SK-N-SH (cell line): Measurements from ENCODE around the gene SLC7A11. TPM values are rescaled to one million over a fixed set of nuclear protein-coding genes. Genes with fewer than 3 reads are reported as not detected.

ENCODE experiments used
- CTCF ChIA-PET: fragments of 300-600, 350-600 bp; formaldehyde crosslinking; extraction: SDS; loops from one replicate; lab custom pipeline; 2021; lab: Yijun Ruan, JAX
- POLR2A ChIA-PET: fragments of 350-600 bp; sonication (Branson Sonifier 250); formaldehyde crosslinking; extraction: SDS; loops from one replicate; lab custom pipeline; 2020; ENCODE audit warnings: antibody characterized with exemption, inconsistent platforms; lab: Yijun Ruan, JAX
- DNase-seq: peaks from one replicate; pipeline ENCODE4 v3.0.0; 2012
- H2AFZ ChIP-seq: fragments of 200-600 bp; sonication (generic); 2 replicates; pipeline ENCODE4 v1.8.1; 2016; ENCODE audit warnings: antibody characterized with exemption, mild to moderate bottlenecking, low read depth
- H3F3A ChIP-seq: fragments of 200-600 bp; sonication (generic); replicated peaks from 2 replicates; pipeline ENCODE3; 2016; ENCODE audit warnings: antibody characterized with exemption, mild to moderate bottlenecking; ENCODE audit not compliant: insufficient read depth
- H3K27ac ChIP-seq, 2 experiments: fragments of 200-500 bp in 1 of 2; fragments of 200-600 bp in 1 of 2; sonication (Bioruptor generic) in 1 of 2; sonication (generic), shearing (Covaris generic) in 1 of 2; 2 replicates each; pipeline versions ENCODE4 v1.5.1 to v1.6.1; 2014 to 2016; ENCODE audit warnings: low read depth in 2 of 2, inconsistent platforms in 1 of 2, low read length in 1 of 2, mild to moderate bottlenecking in 1 of 2, mixed read lengths in 1 of 2
- H3K27me3 ChIP-seq: fragments of 200-600 bp; sonication (generic), shearing (Covaris generic); 2 replicates; pipeline ENCODE4 v1.6.1; 2016; ENCODE audit warnings: mixed run types; ENCODE audit not compliant: insufficient read depth
- H3K36me3 ChIP-seq, 2 experiments: fragments of 200-500 bp in 1 of 2; fragments of 200-600 bp in 1 of 2; sonication (Bioruptor generic) in 1 of 2; sonication (generic) in 1 of 2; replicated peaks in 1 of 2; 2 replicates each; pipeline versions ENCODE3 to v1.5.1; 2014 to 2016; ENCODE audit warnings: low read length in 1 of 2, mild to moderate bottlenecking in 1 of 2; ENCODE audit not compliant: insufficient read depth in 2 of 2, control insufficient read depth in 1 of 2
- H3K4me1 ChIP-seq, 2 experiments: fragments of 200-500 bp in 1 of 2; fragments of 200-600 bp in 1 of 2; sonication (Bioruptor generic) in 1 of 2; sonication (generic), shearing (Covaris generic) in 1 of 2; 2 replicates each; pipeline versions ENCODE4 v1.5.1 to v1.6.1; 2014 to 2016; ENCODE audit warnings: low read depth in 1 of 2, low read length in 1 of 2, mixed run types in 1 of 2; ENCODE audit not compliant: insufficient read depth in 2 of 2, control insufficient read depth in 1 of 2
- H3K4me2 ChIP-seq: fragments of 200-600 bp; sonication (generic), shearing (Covaris generic); 2 replicates; pipeline ENCODE4 v1.6.1; 2017; ENCODE audit warnings: mixed run types
- H3K4me3 ChIP-seq, 2 experiments: fragments of 200-500 bp in 1 of 2; fragments of 200-600 bp in 1 of 2; sonication (Bioruptor generic) in 1 of 2; sonication (generic), shearing (Covaris generic) in 1 of 2; 2 replicates each; pipeline versions ENCODE4 v1.5.1 to v1.8.1; 2014 to 2016; ENCODE audit warnings: low read depth in 2 of 2, inconsistent platforms in 1 of 2, low read length in 1 of 2, mild to moderate bottlenecking in 1 of 2, mixed read lengths in 1 of 2, moderate library complexity in 1 of 2
- H3K79me2 ChIP-seq: fragments of 200-600 bp; sonication (generic); 2 replicates; pipeline ENCODE4 v1.8.1; 2017; ENCODE audit warnings: mild to moderate bottlenecking; ENCODE audit not compliant: insufficient read depth
- H3K9ac ChIP-seq: fragments of 200-600 bp; sonication (generic); 2 replicates; pipeline ENCODE4 v1.6.1; 2017; ENCODE audit warnings: mixed run types
- H3K9me2 ChIP-seq: fragments of 200-600 bp; sonication (generic); 2 replicates; pipeline ENCODE4 v1.6.1; 2017; ENCODE audit warnings: mixed run types
- H3K9me3 ChIP-seq: fragments of 200-600 bp; sonication (generic); 2 replicates; pipeline ENCODE4 v1.6.1; 2017; ENCODE audit warnings: mixed run types, mild to moderate bottlenecking, moderate library complexity
- H4K20me1 ChIP-seq: fragments of 200-600 bp; sonication (generic); 2 replicates; pipeline ENCODE4 v1.6.1; 2017; ENCODE audit warnings: mild to moderate bottlenecking, mixed run types; ENCODE audit not compliant: insufficient read depth
- FOXJ3 ChIP-seq: sonication (generic); formaldehyde crosslinking; IDR thresholded peaks from 2 replicates; pipeline ENCODE4 v1.5.1; 2020; ENCODE audit warnings: mild to moderate bottlenecking, missing genetic modification reagents
- MEF2A ChIP-seq: IDR thresholded peaks from 2 replicates; pipeline ENCODE4 v1.4.0; 2012; ENCODE audit warnings: low read depth, borderline replicate concordance
- NFIC ChIP-seq: IDR thresholded peaks from 2 replicates; pipeline ENCODE4 v1.4.0; 2012; ENCODE audit warnings: borderline replicate concordance
- NRF1 ChIP-seq: IDR thresholded peaks from 2 replicates; pipeline ENCODE4 v1.6.1; 2012; ENCODE audit warnings: low read depth, mild to moderate bottlenecking, low read length
- POLR2AphosphoS5 ChIP-seq: IDR thresholded peaks from 2 replicates; pipeline ENCODE4 v1.6.1; 2012; ENCODE audit warnings: low read depth, low read length
- RAD21 ChIP-seq: IDR thresholded peaks from 2 replicates; pipeline ENCODE4 v1.6.1; 2012; ENCODE audit warnings: mild to moderate bottlenecking, low read length
- RCOR1 ChIP-seq: fragments of 150-350 bp; IDR thresholded peaks from 2 replicates; pipeline ENCODE4 v1.6.1; 2017; ENCODE audit warnings: antibody characterized with exemption, low read length
- SIN3A ChIP-seq: IDR thresholded peaks from 2 replicates; pipeline ENCODE4 v1.6.1; 2012; ENCODE audit warnings: low read depth, mild to moderate bottlenecking, low read length, moderate library complexity, borderline replicate concordance
- SMC3 ChIP-seq: IDR thresholded peaks from 2 replicates; pipeline ENCODE4 v1.6.1; 2012; ENCODE audit warnings: low read depth, low read length, improper control_type of control experiment
- YY1 ChIP-seq: IDR thresholded peaks from 2 replicates; pipeline ENCODE4 v1.4.0; 2012; ENCODE audit warnings: low read depth, mild to moderate bottlenecking
- WGBS: methylation state at CpG from one replicate; pipeline ENCODE4 v1.1.6; 2017; ENCODE audit warnings: low lambda C conversion rate; 5-methylcytosine and 5-hydroxymethylcytosine counted together
- polyA plus RNA-seq, 3 experiments: library from polyadenylated mRNA; depleted of rRNA; stranded (reverse); fragments of >200 nt; gene quantifications; 2 replicates each; pipeline ENCODE4 v1.2.3, GENCODE V29; 2012
- TF ChIP-seq, protein P1 (sequence below): IDR thresholded peaks from 2 replicates; pipeline ENCODE4 v1.6.1; 2012; ENCODE audit warnings: mild to moderate bottlenecking, low read depth, low read length, moderate library complexity
- TF ChIP-seq, protein P2 (sequence below): fragments of 150-350 bp; IDR thresholded peaks from 2 replicates; pipeline ENCODE4 v1.6.1; 2017; ENCODE audit warnings: antibody characterized with exemption, low read length, low read depth, borderline replicate concordance
- TF ChIP-seq, protein P3 (sequence below): fragments of 200-600 bp; sonication (generic); IDR thresholded peaks from 2 replicates; pipeline ENCODE4 v1.6.1; 2017; ENCODE audit warnings: antibody characterized with exemption, mild to moderate bottlenecking, moderate library complexity
- TF ChIP-seq, protein P4 (sequence below): IDR thresholded peaks from 2 replicates; pipeline ENCODE4 v1.4.0; 2012; ENCODE audit warnings: low read depth, borderline replicate concordance

Gene SLC7A11
- polyA plus RNA-seq, 1 of the 3 experiments (the other 2 are of a cell fraction) = 3.1 TPM

DNA sequence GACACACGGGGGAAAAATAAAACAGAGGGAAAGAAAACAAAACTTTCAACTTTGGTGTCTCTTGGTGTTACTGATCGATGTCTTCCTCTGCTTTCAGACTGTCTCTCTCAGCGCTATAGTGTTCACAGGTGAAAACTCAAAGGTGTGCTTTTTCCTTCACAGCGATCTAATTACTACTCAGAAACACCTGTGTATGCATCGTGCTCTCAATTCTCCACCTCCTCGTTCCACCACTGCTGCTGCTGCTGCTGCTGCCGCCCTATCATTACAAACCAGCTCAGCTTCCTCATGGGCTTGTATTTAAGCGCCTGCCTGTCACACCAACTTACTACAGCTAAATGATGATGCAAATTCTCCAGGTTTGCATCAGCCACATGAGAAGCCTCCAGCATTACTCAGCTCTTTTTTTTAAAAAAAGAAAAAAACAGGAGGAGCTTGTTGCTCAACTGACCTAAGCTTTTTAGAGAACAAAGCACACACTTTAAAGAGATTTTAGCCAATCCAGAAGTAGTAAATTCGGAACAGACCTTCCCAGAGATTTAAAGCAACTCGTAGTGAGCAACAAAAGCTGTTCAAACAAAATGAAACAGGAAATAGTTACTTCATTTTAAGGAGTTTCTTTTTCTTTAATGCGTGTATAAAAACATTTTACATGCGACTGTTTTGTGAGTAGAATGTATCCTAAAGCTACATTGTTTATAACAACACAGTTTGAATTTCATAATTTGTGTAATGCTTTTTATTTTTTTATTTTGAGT is at the start of gene SLC7A11 (continued):
- TF ChIP-seq, protein P1, sequence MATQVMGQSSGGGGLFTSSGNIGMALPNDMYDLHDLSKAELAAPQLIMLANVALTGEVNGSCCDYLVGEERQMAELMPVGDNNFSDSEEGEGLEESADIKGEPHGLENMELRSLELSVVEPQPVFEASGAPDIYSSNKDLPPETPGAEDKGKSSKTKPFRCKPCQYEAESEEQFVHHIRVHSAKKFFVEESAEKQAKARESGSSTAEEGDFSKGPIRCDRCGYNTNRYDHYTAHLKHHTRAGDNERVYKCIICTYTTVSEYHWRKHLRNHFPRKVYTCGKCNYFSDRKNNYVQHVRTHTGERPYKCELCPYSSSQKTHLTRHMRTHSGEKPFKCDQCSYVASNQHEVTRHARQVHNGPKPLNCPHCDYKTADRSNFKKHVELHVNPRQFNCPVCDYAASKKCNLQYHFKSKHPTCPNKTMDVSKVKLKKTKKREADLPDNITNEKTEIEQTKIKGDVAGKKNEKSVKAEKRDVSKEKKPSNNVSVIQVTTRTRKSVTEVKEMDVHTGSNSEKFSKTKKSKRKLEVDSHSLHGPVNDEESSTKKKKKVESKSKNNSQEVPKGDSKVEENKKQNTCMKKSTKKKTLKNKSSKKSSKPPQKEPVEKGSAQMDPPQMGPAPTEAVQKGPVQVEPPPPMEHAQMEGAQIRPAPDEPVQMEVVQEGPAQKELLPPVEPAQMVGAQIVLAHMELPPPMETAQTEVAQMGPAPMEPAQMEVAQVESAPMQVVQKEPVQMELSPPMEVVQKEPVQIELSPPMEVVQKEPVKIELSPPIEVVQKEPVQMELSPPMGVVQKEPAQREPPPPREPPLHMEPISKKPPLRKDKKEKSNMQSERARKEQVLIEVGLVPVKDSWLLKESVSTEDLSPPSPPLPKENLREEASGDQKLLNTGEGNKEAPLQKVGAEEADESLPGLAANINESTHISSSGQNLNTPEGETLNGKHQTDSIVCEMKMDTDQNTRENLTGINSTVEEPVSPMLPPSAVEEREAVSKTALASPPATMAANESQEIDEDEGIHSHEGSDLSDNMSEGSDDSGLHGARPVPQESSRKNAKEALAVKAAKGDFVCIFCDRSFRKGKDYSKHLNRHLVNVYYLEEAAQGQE = no peak
- TF ChIP-seq, all 33 proteins: peak for 16

DNA sequence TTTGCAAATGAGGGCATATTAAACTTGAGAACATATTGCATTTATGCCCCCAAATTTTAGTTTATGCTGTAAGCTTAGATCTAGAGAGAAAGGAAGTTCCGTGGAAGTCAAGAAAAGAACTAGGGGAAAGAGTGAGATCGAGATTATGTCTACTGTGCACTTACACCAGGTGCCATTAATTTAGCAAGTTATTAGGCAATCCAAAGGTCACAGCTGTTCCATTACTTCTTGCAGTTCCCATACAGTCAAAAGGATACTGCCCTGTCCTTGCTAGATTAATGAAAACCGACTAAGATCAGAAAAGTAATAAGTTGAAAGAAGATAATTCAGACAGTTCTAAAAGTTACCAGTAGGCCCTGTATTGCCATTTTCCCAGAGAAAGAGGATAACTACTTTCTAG is 49.3 kb upstream of the SLC7A11 start:
- Histone ChIP-seq H3K27me3 (no peaks in the 10 kb centered on the region), H3K4me1 (no peaks in the 10 kb centered on the region), H3K9me3 (no peaks in the 10 kb centered on the region), H3K27ac (no peak overlapping the region), H3K79me2 (no peaks in the 10 kb centered on the region), H3K4me2 (no peak overlapping the region), H3K4me3 (no peak overlapping the region)
- 85% methylated on average over 3 of the region's 3 CpGs for WGBS
- CTCF ChIA-PET = interaction anchor here (1.0 kb wide), 1 partner anchor 32 kb away, joined by 4 read pairs; no protein-coding TSS in a partner anchor
- TF ChIP-seq SMC3 (no peak), POLR2AphosphoS5 (no peak), FOXJ3 (no peak), MEF2A (no peak), SIN3A (no peak), NRF1 (no peak), RAD21 (no peak), RCOR1 (no peak), YY1 (no peak), NFIC (no peak)
- TF ChIP-seq, protein P2, sequence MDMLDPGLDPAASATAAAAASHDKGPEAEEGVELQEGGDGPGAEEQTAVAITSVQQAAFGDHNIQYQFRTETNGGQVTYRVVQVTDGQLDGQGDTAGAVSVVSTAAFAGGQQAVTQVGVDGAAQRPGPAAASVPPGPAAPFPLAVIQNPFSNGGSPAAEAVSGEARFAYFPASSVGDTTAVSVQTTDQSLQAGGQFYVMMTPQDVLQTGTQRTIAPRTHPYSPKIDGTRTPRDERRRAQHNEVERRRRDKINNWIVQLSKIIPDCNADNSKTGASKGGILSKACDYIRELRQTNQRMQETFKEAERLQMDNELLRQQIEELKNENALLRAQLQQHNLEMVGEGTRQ = no peak
- TF ChIP-seq, protein P3, sequence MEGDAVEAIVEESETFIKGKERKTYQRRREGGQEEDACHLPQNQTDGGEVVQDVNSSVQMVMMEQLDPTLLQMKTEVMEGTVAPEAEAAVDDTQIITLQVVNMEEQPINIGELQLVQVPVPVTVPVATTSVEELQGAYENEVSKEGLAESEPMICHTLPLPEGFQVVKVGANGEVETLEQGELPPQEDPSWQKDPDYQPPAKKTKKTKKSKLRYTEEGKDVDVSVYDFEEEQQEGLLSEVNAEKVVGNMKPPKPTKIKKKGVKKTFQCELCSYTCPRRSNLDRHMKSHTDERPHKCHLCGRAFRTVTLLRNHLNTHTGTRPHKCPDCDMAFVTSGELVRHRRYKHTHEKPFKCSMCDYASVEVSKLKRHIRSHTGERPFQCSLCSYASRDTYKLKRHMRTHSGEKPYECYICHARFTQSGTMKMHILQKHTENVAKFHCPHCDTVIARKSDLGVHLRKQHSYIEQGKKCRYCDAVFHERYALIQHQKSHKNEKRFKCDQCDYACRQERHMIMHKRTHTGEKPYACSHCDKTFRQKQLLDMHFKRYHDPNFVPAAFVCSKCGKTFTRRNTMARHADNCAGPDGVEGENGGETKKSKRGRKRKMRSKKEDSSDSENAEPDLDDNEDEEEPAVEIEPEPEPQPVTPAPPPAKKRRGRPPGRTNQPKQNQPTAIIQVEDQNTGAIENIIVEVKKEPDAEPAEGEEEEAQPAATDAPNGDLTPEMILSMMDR = no peak
- TF ChIP-seq, protein P4, sequence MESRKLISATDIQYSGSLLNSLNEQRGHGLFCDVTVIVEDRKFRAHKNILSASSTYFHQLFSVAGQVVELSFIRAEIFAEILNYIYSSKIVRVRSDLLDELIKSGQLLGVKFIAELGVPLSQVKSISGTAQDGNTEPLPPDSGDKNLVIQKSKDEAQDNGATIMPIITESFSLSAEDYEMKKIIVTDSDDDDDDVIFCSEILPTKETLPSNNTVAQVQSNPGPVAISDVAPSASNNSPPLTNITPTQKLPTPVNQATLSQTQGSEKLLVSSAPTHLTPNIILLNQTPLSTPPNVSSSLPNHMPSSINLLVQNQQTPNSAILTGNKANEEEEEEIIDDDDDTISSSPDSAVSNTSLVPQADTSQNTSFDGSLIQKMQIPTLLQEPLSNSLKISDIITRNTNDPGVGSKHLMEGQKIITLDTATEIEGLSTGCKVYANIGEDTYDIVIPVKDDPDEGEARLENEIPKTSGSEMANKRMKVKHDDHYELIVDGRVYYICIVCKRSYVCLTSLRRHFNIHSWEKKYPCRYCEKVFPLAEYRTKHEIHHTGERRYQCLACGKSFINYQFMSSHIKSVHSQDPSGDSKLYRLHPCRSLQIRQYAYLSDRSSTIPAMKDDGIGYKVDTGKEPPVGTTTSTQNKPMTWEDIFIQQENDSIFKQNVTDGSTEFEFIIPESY = no peak
- TF ChIP-seq, all 33 proteins: peak for 0
- H3K9ac ChIP-seq = no peak overlapping the region
- DNase-seq = no peak
- POLR2A ChIA-PET = no interaction called here
- H3K9me2 ChIP-seq = no peaks in the 10 kb centered on the region
- H2AFZ ChIP-seq = no peak overlapping the region
- no peaks in the 10 kb centered on the region for H4K20me1 ChIP-seq
- H3K36me3 ChIP-seq = no peaks in the 10 kb centered on the region
- no peaks in the 10 kb centered on the region for H3F3A ChIP-seq
